Thyroid gland (tissue), 4 donors: ENCODE results near the gene TAS2R20.

ENCODE experiments used
- POLR2A ChIP-seq, 2 donors: fragments of 450-650 bp; IDR thresholded peaks; one replicate each; pipeline ENCODE4 v1.6.1; 2017; ENCODE audit warnings: antibody characterized with exemption in 2 of 2, mild to moderate bottlenecking in 2 of 2, moderate library complexity in 1 of 2
- TF ChIP-seq, protein P1 (sequence below), 6 experiments: fragments of 200-600 bp in 3 of 6; fragments of 450-650 bp in 3 of 6; sonication (generic) in 3 of 6; IDR thresholded peaks; one replicate each; pipeline ENCODE4 v1.5.1; 2016 to 2019; ENCODE audit warnings: antibody characterized with exemption in 6 of 6, mild to moderate bottlenecking in 2 of 6, inconsistent platforms in 1 of 6, moderate library complexity in 1 of 6

DNA sequence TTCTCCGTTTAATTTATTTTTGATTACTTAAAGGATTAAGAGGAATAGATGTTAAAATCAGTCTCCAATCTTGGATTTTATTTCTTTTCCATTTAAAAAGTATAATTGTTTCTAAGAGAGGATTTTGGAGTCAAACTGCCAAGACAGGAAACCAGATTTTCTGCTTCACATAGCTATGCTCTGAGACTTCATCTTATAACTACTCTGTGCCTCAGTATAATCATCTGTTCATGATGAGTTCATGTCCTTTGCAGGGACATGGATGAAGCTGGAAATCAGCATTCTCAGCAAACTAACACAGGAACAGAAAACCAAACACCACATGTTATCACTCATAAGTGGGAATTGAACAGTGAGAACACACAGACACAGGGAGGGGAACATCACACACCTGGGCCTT is 42.1 kb upstream of the TAS2R20 start:
- TF ChIP-seq POLR2A (IDR thresholded peaks at IDR 0.05), result no peak
- TF ChIP-seq, protein P1, sequence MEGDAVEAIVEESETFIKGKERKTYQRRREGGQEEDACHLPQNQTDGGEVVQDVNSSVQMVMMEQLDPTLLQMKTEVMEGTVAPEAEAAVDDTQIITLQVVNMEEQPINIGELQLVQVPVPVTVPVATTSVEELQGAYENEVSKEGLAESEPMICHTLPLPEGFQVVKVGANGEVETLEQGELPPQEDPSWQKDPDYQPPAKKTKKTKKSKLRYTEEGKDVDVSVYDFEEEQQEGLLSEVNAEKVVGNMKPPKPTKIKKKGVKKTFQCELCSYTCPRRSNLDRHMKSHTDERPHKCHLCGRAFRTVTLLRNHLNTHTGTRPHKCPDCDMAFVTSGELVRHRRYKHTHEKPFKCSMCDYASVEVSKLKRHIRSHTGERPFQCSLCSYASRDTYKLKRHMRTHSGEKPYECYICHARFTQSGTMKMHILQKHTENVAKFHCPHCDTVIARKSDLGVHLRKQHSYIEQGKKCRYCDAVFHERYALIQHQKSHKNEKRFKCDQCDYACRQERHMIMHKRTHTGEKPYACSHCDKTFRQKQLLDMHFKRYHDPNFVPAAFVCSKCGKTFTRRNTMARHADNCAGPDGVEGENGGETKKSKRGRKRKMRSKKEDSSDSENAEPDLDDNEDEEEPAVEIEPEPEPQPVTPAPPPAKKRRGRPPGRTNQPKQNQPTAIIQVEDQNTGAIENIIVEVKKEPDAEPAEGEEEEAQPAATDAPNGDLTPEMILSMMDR (IDR thresholded peaks at IDR 0.05), result no peak
